AG09309 (cell line): ENCODE measurements around the gene TRIM59.

Source experiments
- DNase-seq: peaks from one replicate; pipeline ENCODE4 v3.0.0-alpha.2; 2010; ENCODE audit warnings: low read depth
- H3K4me3 ChIP-seq: 2 replicates; pipeline ENCODE4 v1.5.1; 2011; ENCODE audit warnings: mild to moderate bottlenecking, low read depth, low read length, moderate library complexity; ENCODE audit not compliant: control insufficient read depth
- TF ChIP-seq, protein P1 (sequence below): IDR thresholded peaks from 2 replicates; pipeline ENCODE4 v1.5.1; 2011; ENCODE audit warnings: mild to moderate bottlenecking, low read depth, low read length, inconsistent platforms; ENCODE audit not compliant: insufficient read depth, control insufficient read depth; ENCODE audit errors: missing control alignments

TRIM59 gene

GRCh38 chr3:160480931-160481330, 31.3 kb upstream of the TRIM59 start:
- TF ChIP-seq, protein P1, sequence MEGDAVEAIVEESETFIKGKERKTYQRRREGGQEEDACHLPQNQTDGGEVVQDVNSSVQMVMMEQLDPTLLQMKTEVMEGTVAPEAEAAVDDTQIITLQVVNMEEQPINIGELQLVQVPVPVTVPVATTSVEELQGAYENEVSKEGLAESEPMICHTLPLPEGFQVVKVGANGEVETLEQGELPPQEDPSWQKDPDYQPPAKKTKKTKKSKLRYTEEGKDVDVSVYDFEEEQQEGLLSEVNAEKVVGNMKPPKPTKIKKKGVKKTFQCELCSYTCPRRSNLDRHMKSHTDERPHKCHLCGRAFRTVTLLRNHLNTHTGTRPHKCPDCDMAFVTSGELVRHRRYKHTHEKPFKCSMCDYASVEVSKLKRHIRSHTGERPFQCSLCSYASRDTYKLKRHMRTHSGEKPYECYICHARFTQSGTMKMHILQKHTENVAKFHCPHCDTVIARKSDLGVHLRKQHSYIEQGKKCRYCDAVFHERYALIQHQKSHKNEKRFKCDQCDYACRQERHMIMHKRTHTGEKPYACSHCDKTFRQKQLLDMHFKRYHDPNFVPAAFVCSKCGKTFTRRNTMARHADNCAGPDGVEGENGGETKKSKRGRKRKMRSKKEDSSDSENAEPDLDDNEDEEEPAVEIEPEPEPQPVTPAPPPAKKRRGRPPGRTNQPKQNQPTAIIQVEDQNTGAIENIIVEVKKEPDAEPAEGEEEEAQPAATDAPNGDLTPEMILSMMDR = no peak
- no peak overlapping the region for H3K4me3 ChIP-seq
- no peak for DNase-seq

DNA sequence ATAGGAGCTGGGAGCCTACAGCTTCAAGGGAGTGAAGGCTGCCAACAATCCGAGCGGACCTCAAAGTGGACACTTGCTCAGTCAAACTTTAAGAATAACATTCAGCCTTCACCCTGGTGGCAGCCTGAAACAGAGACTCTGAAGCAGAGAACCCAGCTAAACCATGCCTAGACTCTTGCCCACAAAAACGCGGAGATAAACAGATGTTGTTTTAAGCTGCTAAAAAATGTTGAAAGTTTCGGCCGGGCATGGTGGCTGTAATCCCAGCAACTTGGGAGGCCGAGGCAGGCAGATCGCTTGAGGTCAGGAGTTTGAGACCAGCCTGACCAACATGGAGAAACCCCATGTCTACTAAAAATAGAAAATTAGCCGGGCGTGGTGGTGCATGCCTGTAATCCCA, 29.8 kb upstream of the TRIM59 start:
- no peak for DNase-seq
- TF ChIP-seq, protein P1 = no peak
- no peak overlapping the region for H3K4me3 ChIP-seq

- peak; percentile 67 for DNase-seq
- no peak overlapping the region for H3K4me3 ChIP-seq
- TF ChIP-seq, protein P1 = no peak
These were observed 28.8 kb upstream of the TRIM59 start for GRCh38 chr3:160478338-160478737.

GRCh38 chr3:160477750-160478149, 28.2 kb upstream of the TRIM59 start:
- DNase-seq = no peak
- no peak overlapping the region for H3K4me3 ChIP-seq
- TF ChIP-seq, protein P1 = no peak

GRCh38 chr3:160475884-160476283, 26.3 kb upstream of the TRIM59 start:
- DNase-seq = no peak
- TF ChIP-seq, protein P1 = no peak
- H3K4me3 ChIP-seq = no peak overlapping the region

DNA sequence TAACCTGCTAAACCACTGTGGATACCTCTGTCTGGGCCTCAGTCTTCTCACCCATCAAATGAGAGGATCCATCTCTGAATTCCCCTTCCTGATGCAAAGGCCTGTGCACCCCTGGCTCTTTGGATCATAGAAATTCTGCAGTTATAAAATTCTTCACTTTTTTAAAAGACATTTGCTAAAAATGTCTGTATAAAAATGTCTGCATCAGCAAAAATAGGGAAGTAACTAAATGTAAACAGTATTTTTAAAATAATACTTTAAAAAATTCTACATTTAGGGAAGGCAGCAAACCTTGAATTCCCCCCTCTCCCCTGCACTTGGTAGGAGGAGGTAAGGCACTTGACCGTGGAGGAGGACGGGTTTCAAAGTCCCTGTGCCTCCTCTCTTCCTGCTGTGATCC, 25.6 kb upstream of the TRIM59 start:
- DNase-seq = no peak
- no peak overlapping the region for H3K4me3 ChIP-seq
- TF ChIP-seq, protein P1 = no peak

DNA sequence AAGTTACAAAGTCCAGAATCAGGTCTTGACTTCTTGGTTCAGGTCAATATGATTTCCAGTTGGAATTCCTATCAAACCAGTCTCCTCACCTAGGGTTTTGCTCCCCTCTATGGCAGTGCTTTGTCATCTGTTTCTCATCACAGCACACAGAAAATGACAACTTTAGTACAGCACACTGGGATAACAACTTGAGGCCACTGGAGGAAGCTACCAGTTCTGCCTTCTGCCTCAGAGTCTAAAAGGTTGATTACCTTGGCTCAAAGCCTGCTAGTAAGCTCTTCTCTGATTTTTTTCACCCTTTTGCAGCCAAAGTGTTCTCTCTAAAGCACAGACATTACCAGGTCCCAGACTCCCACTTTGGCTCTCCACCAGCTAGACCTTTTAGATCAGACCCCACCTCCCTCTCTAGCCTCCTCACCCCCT, 24.8 kb upstream of the TRIM59 start:
- no peak overlapping the region for H3K4me3 ChIP-seq
- DNase-seq = peak; percentile 21
- TF ChIP-seq, protein P1 = no peak
